ENCODE data around the gene TAS2R20. TPM values are rescaled to one million over a fixed set of nuclear protein-coding genes. Genes with fewer than 3 reads are reported as not detected.

TAS2R20 gene
- total and polyA plus RNA-seq, 9 donors: 0.39 to 5.0 (median 1.9) TPM

DNA sequence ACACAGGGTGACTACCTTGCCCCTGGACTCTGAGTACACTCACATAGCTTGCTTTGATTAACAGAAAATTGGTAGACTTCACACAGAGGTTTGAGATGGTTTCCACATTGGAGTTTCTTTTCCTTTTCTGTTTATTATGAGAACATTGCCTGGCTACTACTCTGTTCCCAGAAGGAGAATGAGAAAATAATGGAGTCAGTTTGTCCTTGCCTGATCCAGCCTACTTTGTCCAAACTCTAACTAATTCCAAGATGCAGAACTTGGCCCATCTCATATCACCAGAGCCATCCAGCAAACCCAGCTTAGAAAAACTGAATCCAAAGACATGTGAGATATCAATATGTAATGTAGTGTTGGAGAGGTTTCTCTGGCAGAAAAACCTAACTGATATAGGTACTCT, 31.8 kb downstream of the TAS2R20 start:
- intact Hi-C loops (cut with DNase I): no loop called here
- no peak for DNase-seq
- H3K9me3 ChIP-seq: no peaks in the 10 kb centered on the region
- no peaks in the 10 kb centered on the region for H3K27me3 ChIP-seq
- H3K36me3 ChIP-seq: no peaks in the 10 kb centered on the region
- H3K4me1 ChIP-seq (ENCODE audit: insufficient read depth): no peaks in the 10 kb centered on the region
- H3K4me3 ChIP-seq: no peak overlapping the region
- H3K27ac ChIP-seq: no peak overlapping the region
- TF ChIP-seq, protein P1, sequence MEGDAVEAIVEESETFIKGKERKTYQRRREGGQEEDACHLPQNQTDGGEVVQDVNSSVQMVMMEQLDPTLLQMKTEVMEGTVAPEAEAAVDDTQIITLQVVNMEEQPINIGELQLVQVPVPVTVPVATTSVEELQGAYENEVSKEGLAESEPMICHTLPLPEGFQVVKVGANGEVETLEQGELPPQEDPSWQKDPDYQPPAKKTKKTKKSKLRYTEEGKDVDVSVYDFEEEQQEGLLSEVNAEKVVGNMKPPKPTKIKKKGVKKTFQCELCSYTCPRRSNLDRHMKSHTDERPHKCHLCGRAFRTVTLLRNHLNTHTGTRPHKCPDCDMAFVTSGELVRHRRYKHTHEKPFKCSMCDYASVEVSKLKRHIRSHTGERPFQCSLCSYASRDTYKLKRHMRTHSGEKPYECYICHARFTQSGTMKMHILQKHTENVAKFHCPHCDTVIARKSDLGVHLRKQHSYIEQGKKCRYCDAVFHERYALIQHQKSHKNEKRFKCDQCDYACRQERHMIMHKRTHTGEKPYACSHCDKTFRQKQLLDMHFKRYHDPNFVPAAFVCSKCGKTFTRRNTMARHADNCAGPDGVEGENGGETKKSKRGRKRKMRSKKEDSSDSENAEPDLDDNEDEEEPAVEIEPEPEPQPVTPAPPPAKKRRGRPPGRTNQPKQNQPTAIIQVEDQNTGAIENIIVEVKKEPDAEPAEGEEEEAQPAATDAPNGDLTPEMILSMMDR (IDR thresholded peaks at IDR 0.05): no peak
- TF ChIP-seq POLR2A (IDR thresholded peaks at IDR 0.05) (no peak), EP300 (IDR thresholded peaks at IDR 0.05) (no peak)

DNA sequence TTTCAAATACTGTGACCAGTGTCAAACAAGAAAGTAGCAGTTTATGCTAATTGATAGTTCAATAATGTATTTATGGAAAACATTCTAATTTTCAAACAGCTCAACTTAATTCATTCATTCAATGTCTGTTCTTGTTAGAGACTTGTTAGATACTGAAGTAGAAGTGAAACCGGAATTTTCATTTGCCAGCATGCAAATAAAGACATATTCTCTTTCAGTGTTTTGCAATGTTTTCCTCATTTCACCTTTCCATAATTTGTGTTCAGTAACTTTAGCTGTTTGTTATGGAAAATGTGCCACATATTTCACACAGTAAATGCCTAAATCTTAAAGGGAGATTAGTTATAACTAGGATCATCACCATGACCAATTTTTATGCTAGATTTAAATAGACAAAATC, 32.6 kb downstream of the TAS2R20 start:
- no peaks in the 10 kb centered on the region for H3K27me3 ChIP-seq
- H3K36me3 ChIP-seq: no peaks in the 10 kb centered on the region
- intact Hi-C loops (cut with DNase I): no loop called here
- H3K4me3 ChIP-seq: no peak overlapping the region
- H3K27ac ChIP-seq: no peak overlapping the region
- DNase-seq: no peak
- no peaks in the 10 kb centered on the region for H3K9me3 ChIP-seq
- no peaks in the 10 kb centered on the region for H3K4me1 ChIP-seq (ENCODE audit: insufficient read depth)
- TF ChIP-seq, protein P1 (IDR thresholded peaks at IDR 0.05): no peak
- TF ChIP-seq POLR2A (IDR thresholded peaks at IDR 0.05): no peak
- TF ChIP-seq EP300 (IDR thresholded peaks at IDR 0.05): no peak
- 92 to 98% (median 95%) methylated on average over 1 of the region's 1 CpG for WGBS, 3 donors

DNA sequence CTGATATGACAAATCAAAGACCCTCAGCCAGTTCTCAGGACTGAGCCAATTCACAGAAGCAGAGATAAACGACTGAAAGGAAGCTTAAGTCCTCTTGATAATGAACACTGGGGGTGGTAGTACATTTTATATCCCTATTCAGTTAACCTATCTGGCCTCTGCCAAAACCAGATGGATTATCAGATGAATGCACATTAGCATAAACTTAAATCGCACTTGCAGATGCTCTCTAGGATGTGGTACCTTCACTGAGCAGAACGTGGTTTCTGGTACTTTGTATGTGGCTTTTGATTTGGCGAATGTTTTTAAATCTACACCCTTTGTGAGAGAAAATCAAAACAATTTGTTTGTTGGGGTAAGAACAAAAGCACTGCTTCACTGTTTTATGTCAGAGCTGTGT, 37.9 kb downstream of the TAS2R20 start:
- Histone ChIP-seq H3K9me3 (no peaks in the 10 kb centered on the region), H3K27me3 (no peaks in the 10 kb centered on the region), H3K36me3 (no peaks in the 10 kb centered on the region), H3K4me1 (ENCODE audit: insufficient read depth) (no peaks in the 10 kb centered on the region), H3K4me3 (no peak overlapping the region), H3K27ac (no peak overlapping the region)
- no peak for DNase-seq
- intact Hi-C loops (cut with DNase I): no loop called here
- no peak for TF ChIP-seq EP300 (IDR thresholded peaks at IDR 0.05)
- TF ChIP-seq POLR2A (IDR thresholded peaks at IDR 0.05): no peak
- TF ChIP-seq, protein P1 (IDR thresholded peaks at IDR 0.05): no peak
- WGBS, 3 donors: 80 to 85% (median 82%) methylated on average over 4 of the region's 4 CpGs

DNA sequence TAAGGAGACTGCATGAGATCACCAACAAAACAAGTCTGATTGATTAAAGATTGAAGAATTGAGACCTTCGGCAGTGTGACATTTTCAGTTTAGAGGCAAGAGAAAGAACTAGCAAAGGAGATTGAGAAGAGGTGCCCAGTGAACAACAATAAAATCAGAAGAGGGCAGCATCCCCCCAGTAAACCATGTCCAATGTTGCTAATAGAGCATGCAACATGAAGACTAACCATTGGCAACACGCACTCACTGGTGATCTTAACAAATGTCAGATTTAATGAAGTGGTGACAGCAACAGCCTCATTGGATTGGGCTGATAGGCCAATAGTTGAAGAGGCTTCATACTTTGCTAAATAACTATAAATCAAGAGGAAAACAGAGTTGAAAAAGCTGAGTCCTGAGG, 38.3 kb downstream of the TAS2R20 start:
- Histone ChIP-seq H3K9me3 (no peaks in the 10 kb centered on the region), H3K4me3 (no peak overlapping the region)

More for the DNA sequence above, 38.3 kb downstream of the TAS2R20 start:
- no peaks in the 10 kb centered on the region for H3K27me3 ChIP-seq
- TF ChIP-seq POLR2A (IDR thresholded peaks at IDR 0.05): no peak
- TF ChIP-seq, protein P1 (IDR thresholded peaks at IDR 0.05): no peak
- no peak for TF ChIP-seq EP300 (IDR thresholded peaks at IDR 0.05)
- no peaks in the 10 kb centered on the region for H3K4me1 ChIP-seq (ENCODE audit: insufficient read depth)
- H3K36me3 ChIP-seq: no peaks in the 10 kb centered on the region
- 95 to 97% (median 97%) methylated on average over 2 of the region's 2 CpGs for WGBS, 3 donors
- no peak overlapping the region for H3K27ac ChIP-seq
- intact Hi-C loops (cut with DNase I): no loop called here
- no peak for DNase-seq
